ENCODE results near the gene NLGN2.

NLGN2 gene

DNA sequence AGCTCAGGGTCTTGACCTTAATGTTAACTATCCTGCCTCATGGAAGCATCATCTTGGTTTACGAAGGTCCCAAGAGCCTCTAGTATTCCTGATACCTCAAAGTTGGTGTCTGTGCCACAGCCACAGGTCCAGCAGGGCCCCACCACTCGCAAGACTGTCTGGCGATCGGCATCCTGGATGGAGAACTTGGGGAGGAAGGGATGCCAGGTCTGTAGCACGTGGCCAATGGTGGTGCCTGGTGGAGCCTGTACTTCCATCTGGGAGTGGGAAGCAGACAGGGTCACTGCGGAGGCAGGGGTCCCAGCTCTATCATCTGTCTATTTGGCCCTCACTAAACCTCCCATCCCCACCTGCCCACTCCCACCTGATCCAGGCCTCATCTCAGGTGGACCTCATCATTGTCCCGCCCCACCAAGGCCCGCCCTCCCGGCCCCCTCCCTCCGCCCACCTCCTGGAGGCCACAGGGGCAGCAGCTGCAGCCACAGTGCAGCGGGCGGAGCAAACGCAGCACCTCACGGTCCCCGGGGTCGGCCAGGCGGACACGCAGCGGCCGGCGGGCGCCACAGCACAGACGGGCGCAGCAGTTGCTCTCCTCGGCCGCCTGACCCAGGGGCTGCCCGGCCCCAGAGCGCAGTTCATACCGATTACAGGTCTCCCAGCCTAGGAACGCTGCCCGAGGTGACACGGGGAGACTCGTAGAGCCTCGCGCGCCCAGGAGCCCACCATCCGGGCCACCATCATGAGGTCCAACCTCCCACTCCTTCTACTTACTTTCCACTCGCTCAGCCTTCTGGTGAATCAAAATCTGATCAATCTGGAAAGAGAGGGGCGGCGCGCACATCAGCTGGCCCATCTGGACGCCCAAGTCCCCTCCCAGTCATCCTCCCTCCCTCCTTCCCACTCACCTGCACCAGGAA is 14.7 kb upstream of the NLGN2 start:
- no peak for DNase-seq

DNA sequence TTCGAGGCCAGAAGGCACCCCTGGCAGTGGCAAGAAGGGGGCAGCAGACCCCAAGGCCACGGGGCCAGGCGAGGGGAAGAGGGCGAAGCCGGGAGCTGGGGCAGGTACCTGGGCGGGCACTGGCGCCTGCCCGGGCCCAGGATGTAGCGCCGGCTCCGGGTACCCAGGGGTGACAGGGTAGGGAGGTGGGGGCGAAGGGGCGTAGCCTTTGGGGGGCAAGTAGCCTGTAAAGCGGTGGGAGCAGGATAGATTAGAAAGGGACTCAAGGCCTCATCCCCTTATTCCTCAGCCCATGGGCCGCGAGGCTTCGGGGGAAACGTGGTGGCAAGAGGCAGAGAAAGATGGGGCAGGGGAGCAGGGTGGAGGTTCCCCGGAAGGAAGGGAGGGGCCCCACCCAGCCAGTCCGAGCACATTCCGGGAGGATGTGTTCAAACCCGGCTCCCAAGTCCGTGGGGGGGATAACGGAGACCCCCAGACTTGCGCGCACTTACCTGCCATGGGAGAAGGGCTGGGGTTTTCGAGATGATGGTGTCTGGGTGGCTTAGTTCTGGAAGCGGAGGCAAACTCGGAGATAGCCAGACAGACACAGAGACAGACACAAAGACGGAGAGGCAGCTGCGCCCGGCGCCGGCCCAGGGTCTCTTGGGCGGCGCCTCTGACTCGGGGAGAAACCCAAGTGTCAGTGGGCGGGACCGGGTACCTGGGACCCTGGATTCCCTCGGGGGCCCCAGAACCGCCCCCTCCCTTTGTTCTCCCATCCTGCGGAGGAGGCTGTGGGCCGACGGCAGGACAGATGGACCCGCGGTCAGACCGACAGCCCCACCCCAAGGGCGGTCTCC is 13.8 kb upstream of the NLGN2 start:
- DNase-seq, result no peak

- DNase-seq, result peak; percentile 58
These were observed 13.0 kb upstream of the NLGN2 start, which contains the start of gene PLSCR3 for GRCh38 chr17:7394452-7395191. TSS of gene PLSCR3 (minus strand) at chr17:7394525. CDS start at chr17:7394110, 415 bp downstream.

DNA sequence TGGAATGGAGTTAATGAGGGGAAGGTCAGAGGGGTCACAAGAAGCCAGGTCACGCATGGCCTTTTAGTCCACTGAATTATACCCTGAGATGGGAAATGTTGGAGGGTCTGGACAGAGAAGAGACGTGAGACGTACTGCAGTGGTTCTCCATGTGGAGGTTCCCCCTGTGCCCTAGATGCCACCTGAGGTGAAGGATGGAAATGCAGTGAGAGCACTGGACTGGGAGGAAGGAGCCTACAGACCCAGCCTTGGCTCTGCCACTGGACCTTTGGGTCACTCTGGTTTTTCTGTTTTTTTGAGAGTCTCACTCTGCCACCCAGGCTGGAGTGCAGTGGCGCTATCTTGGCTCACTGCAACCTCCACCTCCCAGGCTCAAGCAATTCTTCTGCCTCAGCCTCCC is 11.5 kb upstream of the NLGN2 start:
- DNase-seq, result no peak

GRCh38 chr17:7398612-7399011 is 9.0 kb upstream of the NLGN2 start:
- DNase-seq, result no peak

DNA sequence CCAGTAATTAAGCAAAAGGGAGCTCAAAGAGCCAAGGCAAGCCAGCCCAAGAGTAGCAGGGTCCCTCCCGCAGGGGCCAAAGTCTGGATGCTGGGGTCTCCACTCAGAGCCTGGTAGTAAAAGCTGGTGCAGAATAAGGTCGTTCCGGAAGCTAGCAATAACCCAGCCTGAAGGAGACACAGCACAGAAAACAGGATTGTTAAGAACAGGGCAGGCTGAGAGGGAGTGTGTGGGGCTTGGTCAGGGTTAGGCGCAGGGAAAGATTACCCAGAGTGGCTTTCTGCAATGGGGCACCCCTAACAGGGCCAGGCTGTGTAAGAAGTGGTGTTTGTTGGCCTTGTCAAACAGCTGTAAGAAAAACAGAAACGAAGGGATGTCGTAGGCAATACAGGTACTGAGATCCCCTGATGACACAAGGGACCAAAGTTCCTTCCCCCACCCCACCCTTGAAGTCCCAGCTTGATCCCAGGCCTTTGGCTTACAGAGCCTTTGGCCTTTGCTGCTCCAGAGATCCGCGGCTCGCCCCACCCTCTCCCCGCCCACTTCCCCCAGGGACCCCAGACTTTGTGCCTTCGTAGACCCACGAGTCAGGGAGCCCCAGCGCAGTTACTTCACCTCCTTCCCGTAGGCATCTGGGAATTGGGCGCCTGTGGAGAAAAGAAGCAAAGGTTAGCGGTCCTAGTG is 4.5 kb upstream of the NLGN2 start:
- DNase-seq, result no peak

DNA sequence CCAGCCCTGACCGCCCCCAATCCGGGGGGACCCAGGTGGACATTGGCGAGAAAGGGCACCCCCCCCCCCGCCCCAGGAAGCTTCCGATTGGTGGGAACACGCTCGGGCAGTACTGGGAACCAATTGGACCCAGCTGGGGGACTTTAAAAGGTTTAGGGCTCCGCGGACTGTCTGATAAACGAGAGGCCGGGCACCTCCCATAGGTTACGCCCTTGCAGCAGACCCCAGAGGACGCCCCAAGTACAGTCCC is 4.0 kb upstream of the NLGN2 start:
- DNase-seq, result peak; percentile 72

DNA sequence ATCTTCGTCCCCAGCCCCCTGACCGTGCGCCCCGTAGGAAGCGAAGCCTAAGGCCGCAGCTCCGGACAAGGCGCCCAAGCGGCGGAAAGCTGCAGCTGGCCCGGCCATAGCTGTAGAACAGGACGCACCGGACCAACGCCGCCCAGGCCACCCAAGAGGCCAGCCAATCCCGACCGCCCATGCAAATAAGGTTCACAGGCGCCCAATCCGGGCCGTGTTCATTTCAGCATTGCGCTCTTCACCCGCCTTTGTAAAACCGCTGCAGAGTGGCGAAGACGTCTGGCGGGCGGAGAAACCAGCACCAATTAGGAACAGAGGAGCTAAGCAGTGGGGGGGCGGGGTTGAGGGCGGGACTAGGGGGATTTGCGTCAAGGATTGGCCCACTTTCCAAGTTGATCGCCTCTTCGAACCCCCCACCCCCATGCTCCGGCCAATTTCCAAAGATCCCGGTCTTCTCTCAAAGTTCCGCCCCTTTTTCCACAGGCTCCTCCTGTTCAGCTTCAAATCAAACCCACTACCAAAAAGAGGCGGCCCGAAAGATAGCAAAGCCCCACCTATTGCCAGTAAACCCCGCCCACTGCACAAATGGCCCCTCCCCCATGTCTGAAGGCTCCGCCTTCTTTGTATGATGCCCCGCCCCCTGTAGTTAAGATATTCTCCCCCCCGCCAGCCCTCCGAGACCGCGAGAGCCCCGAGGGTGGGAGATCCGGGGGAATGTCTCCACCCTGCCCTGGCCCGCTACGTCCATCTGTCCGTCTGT is 3.5 kb upstream of the NLGN2 start, which contains the start of gene TMEM256:
Gene TMEM256, minus strand, starts transcription at position 121 of the 760 bp plus-strand sequence. Its CDS starts 13 bp downstream, at position 108.
- peak; percentile 99 for DNase-seq

GRCh38 chr17:7404737-7405349 is 2.8 kb upstream of the NLGN2 start:
- DNase-seq, result no peak

DNA sequence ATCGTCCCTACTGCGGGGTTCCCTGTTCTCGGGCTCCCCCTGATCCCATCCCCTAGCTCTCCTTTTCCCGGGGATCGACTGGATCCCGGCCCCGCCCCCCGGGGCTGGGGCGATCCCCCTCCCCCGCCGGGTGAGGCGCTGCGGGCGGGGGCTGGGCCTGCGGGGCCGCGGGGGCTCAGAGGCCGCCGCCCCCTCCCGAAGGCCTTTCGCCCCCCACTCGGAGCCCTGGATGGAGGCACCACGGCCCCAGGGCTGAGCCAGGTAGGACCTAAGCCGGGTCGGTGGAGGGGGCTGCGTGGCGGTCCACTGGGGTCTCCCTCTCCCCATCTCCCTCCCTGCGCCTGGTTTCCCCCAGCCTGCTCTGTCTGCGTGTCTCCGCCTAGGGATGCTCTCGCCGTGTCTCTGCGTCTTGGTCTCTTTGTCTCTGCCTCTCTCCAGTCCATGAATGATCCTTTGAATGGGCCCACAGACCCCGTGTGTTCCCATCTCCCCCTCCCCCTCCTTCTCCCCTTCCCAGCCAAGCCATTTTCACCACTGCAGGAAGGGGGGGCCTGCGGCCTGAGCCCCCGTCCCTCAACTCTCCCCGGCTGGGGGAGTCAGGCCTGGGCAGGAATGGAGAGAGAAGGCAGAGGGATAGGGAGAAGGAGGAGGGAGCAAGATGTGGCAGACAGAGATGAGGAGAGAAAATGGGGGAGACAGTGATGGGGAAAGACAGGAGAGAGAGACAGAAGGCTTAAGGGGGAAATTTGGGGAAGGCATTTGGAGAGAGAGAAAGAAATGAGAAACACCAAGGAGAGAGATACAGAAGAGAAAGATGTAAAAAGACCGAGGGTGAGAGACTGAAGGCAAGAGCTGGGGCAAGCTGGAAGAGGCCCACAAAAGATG is 2.1 kb upstream of the NLGN2 start:
- no peak for DNase-seq

DNA sequence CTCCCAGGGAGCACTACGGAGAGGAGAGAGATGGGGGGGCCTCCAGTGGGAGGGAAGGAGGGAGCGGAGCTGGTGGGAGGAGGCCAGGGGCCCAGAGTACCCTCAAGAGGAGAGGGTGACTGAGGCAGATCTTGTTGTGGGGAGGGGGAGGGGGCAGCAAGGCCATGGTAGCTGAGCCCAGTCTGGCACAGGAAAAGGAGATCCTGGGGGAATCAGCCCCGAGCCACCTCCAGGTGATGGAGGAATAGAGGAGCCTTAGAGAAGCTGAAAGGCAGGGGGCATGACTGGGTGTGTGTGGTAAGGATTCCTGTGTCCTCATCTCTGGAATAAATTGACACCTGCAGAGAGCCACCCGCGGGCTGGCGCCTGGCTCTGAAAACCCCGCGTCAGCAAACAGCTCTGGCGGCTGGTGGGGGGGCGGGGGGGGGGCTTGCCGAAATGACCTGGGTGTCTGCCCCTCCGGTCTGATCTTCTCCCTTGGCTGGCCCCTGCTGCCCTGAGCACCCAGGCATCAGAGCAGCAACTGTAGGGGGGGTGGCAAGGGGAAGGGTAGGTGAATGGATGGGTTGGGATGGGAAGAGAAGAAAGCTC is 1.3 kb upstream of the NLGN2 start:
- no peak for DNase-seq

GRCh38 chr17:7407082-7407481 is 563 bp upstream of the NLGN2 start:
- DNase-seq, result no peak

DNA sequence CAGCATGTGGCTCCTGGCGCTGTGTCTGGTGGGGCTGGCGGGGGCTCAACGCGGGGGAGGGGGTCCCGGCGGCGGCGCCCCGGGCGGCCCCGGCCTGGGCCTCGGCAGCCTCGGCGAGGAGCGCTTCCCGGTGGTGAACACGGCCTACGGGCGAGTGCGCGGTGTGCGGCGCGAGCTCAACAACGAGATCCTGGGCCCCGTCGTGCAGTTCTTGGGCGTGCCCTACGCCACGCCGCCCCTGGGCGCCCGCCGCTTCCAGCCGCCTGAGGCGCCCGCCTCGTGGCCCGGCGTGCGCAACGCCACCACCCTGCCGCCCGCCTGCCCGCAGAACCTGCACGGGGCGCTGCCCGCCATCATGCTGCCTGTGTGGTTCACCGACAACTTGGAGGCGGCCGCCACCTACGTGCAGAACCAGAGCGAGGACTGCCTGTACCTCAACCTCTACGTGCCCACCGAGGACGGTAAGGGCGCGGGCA is 645 bp downstream of the NLGN2 start:
- no peak for DNase-seq

DNA sequence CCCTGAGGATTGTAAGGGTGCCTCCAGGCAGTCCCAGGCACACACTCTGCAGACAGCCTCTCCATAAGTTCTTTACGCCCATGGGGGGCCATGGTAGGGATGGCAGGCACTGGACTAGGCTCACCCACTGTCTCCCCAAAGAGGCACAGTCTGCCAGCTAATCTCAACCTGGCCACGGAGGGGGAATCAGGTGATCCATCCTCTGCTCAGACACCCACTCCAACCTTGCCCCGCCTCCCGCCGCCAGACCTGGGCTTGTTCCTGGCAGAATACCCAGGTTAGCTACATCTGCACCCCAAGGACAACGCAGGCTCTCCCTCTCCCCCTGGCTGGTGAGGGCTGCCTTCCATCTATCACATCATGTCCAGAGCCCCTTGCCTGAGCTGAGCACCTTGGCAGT is 1.2 kb downstream of the NLGN2 start:
- DNase-seq, result no peak

DNA sequence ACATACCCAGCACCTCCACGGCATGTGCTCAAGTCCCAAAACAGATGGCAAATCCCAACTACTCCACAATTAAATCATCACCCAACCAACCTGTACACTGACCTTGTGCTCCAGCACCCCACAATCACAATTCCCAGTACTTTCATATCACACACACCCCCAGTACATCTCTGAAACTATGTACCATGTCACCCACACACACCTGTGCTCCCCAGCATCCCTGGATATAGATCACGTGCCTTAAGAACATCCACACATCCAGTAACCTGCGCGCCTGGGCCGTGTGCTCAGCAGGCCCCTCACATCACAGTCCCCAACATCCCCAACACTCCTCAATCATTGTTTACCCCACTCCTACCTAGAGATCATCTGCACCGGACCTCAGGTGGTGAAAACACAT is 2.1 kb downstream of the NLGN2 start:
- DNase-seq, result no peak

GRCh38 chr17:7410634-7411426 is 3.2 kb downstream of the NLGN2 start:
- DNase-seq, result no peak

DNA sequence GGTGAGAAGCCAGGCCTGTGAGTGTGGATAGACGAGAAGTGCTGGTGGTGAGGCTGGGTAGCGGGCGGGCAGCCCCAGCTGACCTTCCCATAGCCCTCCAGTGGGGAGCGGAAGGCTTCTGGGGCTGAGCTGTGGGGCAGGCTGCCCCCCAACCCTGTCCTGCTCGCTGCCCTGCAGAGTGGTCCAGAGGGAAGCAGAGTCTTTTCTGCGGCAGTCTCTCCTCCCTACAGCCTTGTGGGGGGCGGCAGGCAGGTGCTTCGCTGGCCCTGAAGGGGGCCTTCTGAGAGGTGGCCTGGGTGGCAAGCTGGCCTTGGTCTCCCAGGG is 3.7 kb downstream of the NLGN2 start:
- DNase-seq, result no peak

GRCh38 chr17:7413346-7413985 is 5.8 kb downstream of the NLGN2 start:
- no peak for DNase-seq

GRCh38 chr17:7414837-7415236 is 7.2 kb downstream of the NLGN2 start:
- DNase-seq, result no peak

Data from kidney glomerular epithelial cell (primary cell).